DND-41 (cell line): ENCODE results near the gene CATSPERZ.

Experiments used
- ATAC-seq: fragments of 200-7000 bp; cut with Tn5 transposase; 3 replicates; pipeline ENCODE4 v1.9.1; 2021; ENCODE audit warnings: low read depth; ENCODE audit not compliant: insufficient read depth
- DNase-seq: peaks from one replicate; pipeline ENCODE4 v3.0.0-alpha.2; 2020
- H2AFZ ChIP-seq: 2 replicates; pipeline ENCODE4 v1.6.0; 2012; ENCODE audit warnings: low read depth, low read length
- H3K27ac ChIP-seq: 2 replicates; pipeline ENCODE4 v1.5.1; 2012; ENCODE audit warnings: low read length, inconsistent platforms
- H3K27me3 ChIP-seq: fragments of 200-600 bp; sonication (generic); 2 replicates; pipeline ENCODE4 v1.6.0; 2012; ENCODE audit warnings: low read length, mild to moderate bottlenecking, inconsistent platforms; ENCODE audit not compliant: insufficient read depth, poor library complexity
- H3K36me3 ChIP-seq: 2 replicates; pipeline ENCODE4 v1.5.1; 2012; ENCODE audit warnings: low read length, inconsistent platforms; ENCODE audit not compliant: insufficient read depth
- H3K4me1 ChIP-seq: 2 replicates; pipeline ENCODE4 v1.5.1; 2012; ENCODE audit warnings: mild to moderate bottlenecking, low read length; ENCODE audit not compliant: insufficient read depth
- H3K4me2 ChIP-seq: 2 replicates; pipeline ENCODE4 v1.6.0; 2012; ENCODE audit warnings: mild to moderate bottlenecking, moderate library complexity, low read length, inconsistent platforms; ENCODE audit not compliant: insufficient read depth
- H3K4me3 ChIP-seq, 2 experiments: fragments of 200-600 bp in 1 of 2; shearing (Covaris generic) in 1 of 2; 2 replicates each; pipeline ENCODE4 v1.5.1; 2012 to 2016; ENCODE audit warnings: inconsistent platforms in 2 of 2, low read length in 2 of 2, mild to moderate bottlenecking in 2 of 2, low read depth in 1 of 2, moderate library complexity in 1 of 2
- H3K79me2 ChIP-seq: 2 replicates; pipeline ENCODE4 v1.6.0; 2012; ENCODE audit warnings: low read length, inconsistent platforms; ENCODE audit not compliant: insufficient read depth
- H3K9ac ChIP-seq: 2 replicates; pipeline ENCODE4 v1.6.0; 2012; ENCODE audit warnings: low read depth, mild to moderate bottlenecking, inconsistent platforms, low read length, moderate library complexity
- H3K9me3 ChIP-seq: 2 replicates; pipeline ENCODE4 v1.5.1; 2012; ENCODE audit warnings: low read length, moderate library complexity, mild to moderate bottlenecking, inconsistent platforms; ENCODE audit not compliant: insufficient read depth, severe bottlenecking
- H4K20me1 ChIP-seq: 2 replicates; pipeline ENCODE4 v1.6.0; 2012; ENCODE audit warnings: low read length; ENCODE audit not compliant: insufficient read depth
- CTCF ChIP-seq: IDR thresholded peaks from 2 replicates; pipeline ENCODE4 v1.5.1; 2012; ENCODE audit warnings: borderline replicate concordance, low read length, moderate library complexity, mild to moderate bottlenecking; ENCODE audit not compliant: poor library complexity, severe bottlenecking; ENCODE audit errors: extremely low read depth
- EZH2 ChIP-seq: IDR thresholded peaks from 3 replicates; pipeline ENCODE4 v1.6.1; 2012; ENCODE audit warnings: borderline replicate concordance, low read depth, mild to moderate bottlenecking, moderate library complexity, low read length, inconsistent platforms; ENCODE audit not compliant: severe bottlenecking

The CATSPERZ gene

GRCh38 chr11:64316672-64317324 is 16.6 kb downstream of the CATSPERZ start:
- ATAC-seq (no peak; the same call in 2 of the 3 replicates), DNase-seq (peak; percentile 38)
- Histone ChIP-seq H3K4me2 (peak overlapping the region; percentile 66), H3K4me3 (peak overlapping the region; percentile 52 to 71), H3K27ac (peak overlapping the region; percentile 91), H3K9ac (peak overlapping the region; percentile 87), H3K9me3 (no peaks in the 10 kb centered on the region), H3K36me3 (peaks cover 44% of the 10 kb centered on the region), H3K27me3 (no peaks in the 10 kb centered on the region), H3K79me2 (peaks cover 44% of the 10 kb centered on the region), H4K20me1 (peaks cover 14% of the 10 kb centered on the region), H2AFZ (peak overlapping the region; percentile 67), H3K4me1 (peaks cover 34% of the 10 kb centered on the region)
- TF ChIP-seq CTCF: peak; percentile 30
- TF ChIP-seq EZH2: no peak

- Histone ChIP-seq H3K79me2 (peaks cover 44% of the 10 kb centered on the region), H4K20me1 (peaks cover 13% of the 10 kb centered on the region), H3K36me3 (peaks cover 47% of the 10 kb centered on the region), H3K27ac (peak within 1 kb of the TSS; percentile 91), H3K4me2 (peak within 1 kb of the TSS; percentile 66), H3K9ac (peak within 1 kb of the TSS; percentile 87), H3K4me1 (peaks cover 34% of the 10 kb centered on the region), H3K9me3 (no peaks in the 10 kb centered on the region), H3K4me3 (peak within 1 kb of the TSS; percentile 52 to 71), H3K27me3 (no peaks in the 10 kb centered on the region), H2AFZ (peak within 1 kb of the TSS; percentile 91)
- TF ChIP-seq EZH2 (no peak), CTCF (no peak)
- ATAC-seq (peak; percentile 82), DNase-seq (peak; percentile 98)
Observed at GRCh38 chr11:64317325-64317960, 17.3 kb downstream of the CATSPERZ start, which contains the start of gene TRMT112. Gene TRMT112, minus strand, starts transcription at chr11:64317559. Its CDS starts 33 bp downstream, at chr11:64317526.

GRCh38 chr11:64317961-64318765 is 18.0 kb downstream of the CATSPERZ start, which contains the start of gene PRDX5:
Gene PRDX5, plus strand, starts transcription at chr11:64318121. Its CDS starts 95 bp downstream, at chr11:64318216.
- peak; percentile 97 for DNase-seq
- TF ChIP-seq CTCF (peak; percentile 60), EZH2 (no peak)
- Histone ChIP-seq H3K27ac (peak within 1 kb of the TSS; percentile 91), H4K20me1 (peaks cover 15% of the 10 kb centered on the region), H3K4me1 (peaks cover 41% of the 10 kb centered on the region), H3K4me3 (peak within 1 kb of the TSS; percentile 52 to 71), H3K4me2 (peak within 1 kb of the TSS; percentile 66), H3K9me3 (no peaks in the 10 kb centered on the region), H3K9ac (peak within 1 kb of the TSS; percentile 87), H2AFZ (peak within 1 kb of the TSS; percentile 91), H3K79me2 (peaks cover 44% of the 10 kb centered on the region), H3K27me3 (no peaks in the 10 kb centered on the region), H3K36me3 (peaks cover 45% of the 10 kb centered on the region)
- peak; percentile 81 for ATAC-seq
